G401 (cell line): ENCODE measurements around the gene KCNAB3. TPM values are rescaled to one million over a fixed set of nuclear protein-coding genes. Genes with fewer than 3 reads are reported as not detected.

ENCODE experiments used
- DNase-seq: peaks from one replicate; pipeline ENCODE4 v3.0.0-alpha.2; 2015; ENCODE audit warnings: low spot score
- in situ Hi-C: cut with HindIII; loops from 2 replicates; pipeline ENCODE4 v1.10.0; 2016; ENCODE audit warnings: low sequenced_read_pairs, mixed read lengths
- total RNA-seq: library from RNA; depleted of rRNA; stranded (reverse); fragments of >200 nt; shearing (Covaris generic); gene quantifications from 2 replicates; pipeline ENCODE4 v1.2.3, GENCODE V29; 2014

KCNAB3 gene
- total RNA-seq, 1 experiment from 2014 or later: not detected

GRCh38 chr17:7944326-7944725 lies 14.7 kb upstream of the KCNAB3 start:
- DNase-seq: no peak
- in situ Hi-C loops: no loop called here

GRCh38 chr17:7943291-7943690 lies 13.6 kb upstream of the KCNAB3 start:
- in situ Hi-C loops: no loop called here
- no peak for DNase-seq

GRCh38 chr17:7940743-7941142 lies 11.1 kb upstream of the KCNAB3 start:
- in situ Hi-C loops: no loop called here

DNA sequence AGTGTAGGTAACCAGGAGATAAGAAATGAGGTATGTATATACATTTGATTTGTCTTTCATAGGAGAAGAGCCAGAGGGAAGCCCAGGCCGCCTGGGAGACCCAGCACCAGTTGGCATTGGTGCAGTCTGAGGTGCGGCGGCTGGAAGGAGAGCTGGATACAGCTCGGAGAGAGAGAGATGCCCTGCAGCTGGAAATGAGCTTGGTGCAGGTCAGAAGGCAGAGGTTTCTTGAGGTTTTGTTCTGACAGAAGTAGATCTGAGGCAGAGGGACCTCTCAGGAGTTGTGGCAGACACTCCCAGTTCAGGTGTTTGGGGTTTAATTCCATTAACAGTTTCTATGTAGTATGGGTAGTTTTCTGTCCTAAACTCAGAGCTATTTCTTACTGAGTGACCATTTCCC lies 10.4 kb upstream of the KCNAB3 start:
- in situ Hi-C loops: no loop called here
- DNase-seq: no peak

More at GRCh38 chr17:7940743-7941142, 11.1 kb upstream of the KCNAB3 start:
- DNase-seq: no peak

- no peak for DNase-seq
- in situ Hi-C loops: no loop called here
Observed at GRCh38 chr17:7935859-7936258, 6.2 kb upstream of the KCNAB3 start.

- in situ Hi-C loops: loop anchor here (5.0 kb wide), 1 partner anchor 84 kb away; no protein-coding TSS in a partner anchor
- no peak for DNase-seq
Observed at GRCh38 chr17:7932949-7933348, 3.3 kb upstream of the KCNAB3 start.

DNA sequence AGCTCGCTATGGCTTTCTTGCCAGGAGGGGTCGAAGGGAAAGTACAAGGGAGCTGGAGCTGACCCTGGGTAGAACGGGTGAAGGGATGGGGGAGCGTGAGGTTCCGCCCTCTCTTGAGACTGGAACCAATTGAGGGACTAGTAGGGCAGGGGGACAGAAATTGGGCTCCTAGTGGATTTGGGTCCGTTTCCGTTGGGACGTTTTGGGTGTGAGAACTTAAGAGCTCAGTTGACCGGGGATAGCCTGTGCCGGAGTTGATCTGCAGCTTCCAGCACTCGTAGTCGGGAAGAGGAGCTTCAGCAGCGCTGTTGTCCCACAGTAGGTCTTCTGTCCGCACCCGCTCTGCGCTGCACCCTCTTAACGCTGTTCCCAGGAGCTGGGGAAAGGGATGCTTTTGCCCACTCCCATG lies 2.8 kb upstream of the KCNAB3 start:
- peak; percentile 46 for DNase-seq
- in situ Hi-C loops: loop anchor here (5.0 kb wide), 1 partner anchor 85 kb away; no protein-coding TSS in a partner anchor

- peak; percentile 99 for DNase-seq
- in situ Hi-C loops: loop anchor here (5.0 kb wide), 1 partner anchor 85 kb away; no protein-coding TSS in a partner anchor
Observed at GRCh38 chr17:7931709-7932482, 2.2 kb upstream of the KCNAB3 start, which contains the start of the genes CNTROB and TRAPPC1. TSS of gene CNTROB (plus strand) at chr17:7932206. CDS start at chr17:7933080, 874 bp downstream. TSS of gene TRAPPC1 (minus strand) at chr17:7931946. CDS start at chr17:7931829, 117 bp downstream.

- in situ Hi-C loops: loop anchor here (5.0 kb wide), 1 partner anchor 86 kb away; no protein-coding TSS in a partner anchor
- no peak for DNase-seq
Observed at GRCh38 chr17:7930841-7931631, 1.4 kb upstream of the KCNAB3 start.

DNA sequence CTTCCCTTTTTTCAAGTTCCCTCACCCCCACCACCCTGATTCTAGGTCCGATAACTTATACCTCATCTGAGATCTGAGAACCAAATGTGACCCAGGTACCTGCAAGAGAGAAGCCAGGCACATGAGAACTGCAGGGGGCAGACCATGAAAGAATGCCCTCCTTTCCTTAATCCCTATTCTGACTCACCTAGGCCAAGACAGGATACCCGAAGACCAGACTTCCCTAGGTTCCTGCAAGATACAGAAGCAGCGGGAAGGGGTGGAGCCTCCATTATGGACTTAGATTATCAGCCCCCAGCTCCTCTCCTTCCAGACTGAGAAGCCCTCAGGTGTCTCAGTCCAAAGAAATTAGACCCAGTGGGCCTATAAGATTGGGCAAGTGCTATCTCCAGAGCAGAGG lies 2.1 kb downstream of the KCNAB3 start:
- in situ Hi-C loops: no loop called here
- no peak for DNase-seq

GRCh38 chr17:7922845-7923628 lies 6.6 kb downstream of the KCNAB3 start:
- in situ Hi-C loops: no loop called here
- peak; percentile 79 for DNase-seq

DNA sequence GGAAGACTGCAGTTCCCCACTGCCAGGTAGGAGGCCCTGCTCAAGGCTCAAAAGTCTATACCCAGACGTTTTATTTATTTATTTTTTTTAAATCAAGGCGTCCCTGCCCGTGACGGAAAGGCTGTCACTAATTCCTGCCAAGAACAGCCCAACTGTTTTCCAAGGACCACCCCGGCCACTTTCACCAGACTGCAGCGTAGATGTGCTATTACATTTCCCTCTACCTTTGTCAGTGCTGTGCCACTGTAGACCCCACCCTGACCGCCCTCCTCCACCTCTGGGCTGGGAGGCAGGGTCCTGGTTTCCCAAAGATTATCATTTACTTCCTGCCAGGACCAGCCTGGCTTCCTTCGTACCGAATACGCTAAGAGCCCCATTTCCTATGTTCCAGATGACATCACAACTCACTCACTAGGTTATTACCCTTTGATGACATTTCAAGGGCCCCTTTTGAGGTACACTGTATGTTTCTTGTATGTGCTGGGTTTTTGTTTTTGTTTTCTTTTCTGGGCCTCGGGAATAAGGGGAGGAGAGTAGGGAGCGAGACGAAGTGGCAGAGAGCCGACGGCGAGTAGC lies 7.3 kb downstream of the KCNAB3 start:
- DNase-seq: no peak
- in situ Hi-C loops: no loop called here

DNA sequence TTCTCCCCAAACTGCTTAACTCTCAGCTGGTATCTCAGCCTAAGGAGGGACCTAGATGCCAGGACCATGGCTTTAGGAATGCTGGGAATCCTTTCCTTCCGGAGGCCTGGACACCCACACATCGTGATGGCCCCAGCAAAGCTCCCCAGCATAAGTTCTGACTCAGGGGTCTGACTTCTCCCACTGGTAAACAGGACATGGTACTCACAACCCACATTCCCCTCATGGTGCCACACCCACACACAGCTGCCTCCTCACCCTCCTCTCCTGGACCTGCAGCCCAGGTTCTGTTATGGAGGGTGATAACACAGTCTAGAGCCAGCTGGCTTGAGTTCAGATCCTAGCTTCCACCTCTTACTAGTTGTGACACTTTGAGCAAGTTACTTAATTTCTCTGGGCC lies 12.8 kb downstream of the KCNAB3 start:
- no peak for DNase-seq
- in situ Hi-C loops: no loop called here

DNA sequence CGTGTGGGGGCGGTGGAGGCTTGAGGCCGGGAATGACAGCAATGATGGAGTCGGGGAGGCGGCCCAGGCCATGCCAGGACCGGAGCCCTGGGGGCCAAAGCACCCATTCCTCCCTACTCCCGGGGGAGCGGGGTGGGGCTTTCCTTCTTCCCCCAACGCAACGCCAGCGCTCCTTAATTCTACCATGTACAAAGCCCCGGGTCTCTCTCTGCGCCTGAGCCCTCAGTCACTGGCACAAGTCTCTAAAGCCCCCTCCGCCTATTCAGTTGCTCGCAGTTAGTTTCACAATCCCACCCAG lies 13.3 kb downstream of the KCNAB3 start:
- DNase-seq: no peak
- in situ Hi-C loops: no loop called here

DNA sequence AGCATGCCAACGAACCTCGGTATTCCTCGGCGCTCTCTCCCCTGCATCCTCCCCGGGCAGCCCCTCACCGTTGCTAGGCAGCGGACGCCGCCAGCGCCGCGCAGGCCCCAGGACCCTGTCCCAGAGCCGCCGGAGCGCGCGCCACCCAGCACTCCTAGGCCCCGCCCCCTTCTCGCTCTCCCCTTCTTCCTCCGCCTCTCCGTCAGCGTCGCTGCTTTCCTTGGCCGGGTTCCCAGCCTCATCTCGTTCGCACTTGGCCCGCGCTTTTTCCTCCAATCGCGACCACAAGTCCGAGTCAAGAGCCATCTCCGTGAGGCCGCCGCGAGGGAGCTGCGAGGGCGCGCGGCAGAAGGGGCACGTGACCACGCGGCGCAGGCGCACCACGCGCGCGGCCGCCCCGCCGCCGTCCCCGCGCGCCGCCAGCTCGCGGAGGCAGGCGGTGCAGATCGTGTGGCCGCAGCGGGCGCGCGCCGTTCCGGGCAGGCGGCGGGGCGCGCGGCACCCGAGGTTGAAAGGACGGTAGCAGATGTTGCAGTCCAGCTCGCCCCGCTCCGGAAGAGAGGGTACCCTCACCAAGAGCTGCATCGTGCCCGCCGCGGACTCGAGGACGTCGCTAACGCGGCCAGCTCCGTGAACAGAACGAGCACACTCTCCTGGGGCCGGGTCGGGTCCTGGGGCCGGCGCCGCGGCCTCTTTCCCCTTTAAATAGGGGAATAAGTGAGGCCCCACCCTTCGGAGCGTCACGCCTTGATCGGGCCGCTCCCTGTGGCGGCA lies 13.9 kb downstream of the KCNAB3 start, which contains the start of gene RNF227:
TSS of gene RNF227 (minus strand) at position 679 of the 774 bp plus-strand sequence. CDS start at position 585, 94 bp downstream.
- DNase-seq: peak; percentile 90
- in situ Hi-C loops: no loop called here

- in situ Hi-C loops: no loop called here
- DNase-seq: no peak
Observed at GRCh38 chr17:7915179-7915610, 14.5 kb downstream of the KCNAB3 start.

GRCh38 chr17:7912927-7913524 lies 16.6 kb downstream of the KCNAB3 start:
- DNase-seq: peak; percentile 75
- in situ Hi-C loops: no loop called here

GRCh38 chr17:7911116-7911515 lies 18.5 kb downstream of the KCNAB3 start:
- in situ Hi-C loops: no loop called here
- no peak for DNase-seq
